Lung (tissue), 13 donors: ENCODE measurements around the gene STBD1. TPM values are rescaled to one million over a fixed set of nuclear protein-coding genes. Genes with fewer than 3 reads are reported as not detected.
"Not testable (repeated sequence)": the region's sequence is repeated elsewhere in the genome, so short reads cannot be mapped to it uniquely, and the experiment has no call there.

Source experiments
- ATAC-seq: fragments of 200-7000 bp; cut with Tn5 transposase; one replicate; pipeline ENCODE4 v1.9.1; 2020; ENCODE audit warnings: moderate number of reproducible peaks; ENCODE audit not compliant: insufficient read depth, low FRiP score
- DNase-seq, 3 donors: peaks; one replicate each; pipeline ENCODE4 v3.0.0-alpha.2; 2013 to 2017
- H3K27ac ChIP-seq, 2 donors: one replicate each; pipeline ENCODE4 v1.5.1; 2013; ENCODE audit warnings: mild to moderate bottlenecking in 2 of 2, moderate library complexity in 2 of 2, control low read depth in 1 of 2, inconsistent platforms in 1 of 2, low read depth in 1 of 2, low read length in 1 of 2
- H3K27me3 ChIP-seq, 3 donors: one replicate each; pipeline ENCODE4 v1.5.1; 2013; ENCODE audit warnings: low read length in 2 of 3; ENCODE audit not compliant: control insufficient read depth in 3 of 3, insufficient read depth in 3 of 3
- H3K36me3 ChIP-seq, 4 donors: one replicate each; pipeline ENCODE4 v1.5.1; 2013; ENCODE audit warnings: low read length in 4 of 4, mild to moderate bottlenecking in 1 of 4, moderate library complexity in 1 of 4; ENCODE audit not compliant: control insufficient read depth in 4 of 4, insufficient read depth in 4 of 4
- H3K4me1 ChIP-seq, 5 donors: one replicate each; pipeline ENCODE4 v1.5.1; 2013; ENCODE audit warnings: low read length in 5 of 5, mild to moderate bottlenecking in 2 of 5, moderate library complexity in 1 of 5; ENCODE audit not compliant: control insufficient read depth in 5 of 5, insufficient read depth in 5 of 5
- H3K4me3 ChIP-seq: one replicate; pipeline ENCODE4 v1.5.1; 2013; ENCODE audit warnings: mild to moderate bottlenecking, control low read depth, moderate library complexity
- H3K9ac ChIP-seq, 2 donors: one replicate each; pipeline ENCODE4 v1.5.1; 2013; ENCODE audit warnings: low read length in 2 of 2, control low read depth in 1 of 2; ENCODE audit not compliant: insufficient read depth in 1 of 2
- H3K9me3 ChIP-seq, 4 donors: one replicate each; pipeline ENCODE4 v1.5.1; 2013; ENCODE audit warnings: low read length in 3 of 4, mild to moderate bottlenecking in 1 of 4, moderate library complexity in 1 of 4; ENCODE audit not compliant: control insufficient read depth in 4 of 4, insufficient read depth in 3 of 4
- WGBS, 2 donors: extraction: QIAGEN DNeasy Blood & Tissue Kit; methylation state at CpG; one replicate each; pipeline ENCODE4 v1.1.7; 2013; 5-methylcytosine and 5-hydroxymethylcytosine counted together
- polyA plus RNA-seq, 2 donors: library from polyadenylated mRNA; stranded (reverse); fragments of 200-250 nt; gene quantifications; one replicate each; pipeline ENCODE4 v1.2.1, GENCODE V29; 2013
- small RNA-seq: library from RNA; depleted of rRNA; stranded (forward); fragments of <200 nt; gene quantifications from one replicate; pipeline ENCODE3, GENCODE V24; 2014; ENCODE audit warnings: low replicate concordance
- total RNA-seq, 2 donors: library from RNA; depleted of rRNA in 1 of 2; stranded (reverse); fragments of >200 nt in 1 of 2; gene quantifications; one replicate each; pipeline ENCODE4 v1.2.1, GENCODE V29; 2014 to 2021
- TF ChIP-seq, protein P1 (sequence below): IDR thresholded peaks from 2 replicates; pipeline ENCODE4 v1.5.1; 2012; ENCODE audit warnings: mild to moderate bottlenecking; ENCODE audit errors: control extremely low read depth, extremely low read depth
- donor health status: control.
- donor health status: control.
- donor health status: Bipolar disorder and iron deficiency.
- donor health status: healthy.
- donor health status: DM: yes; HTN: yes; CAD: no.

Gene STBD1
- total and polyA plus RNA-seq, 4 donors: 1.5 to 14.8 (median 6.9) TPM

DNA sequence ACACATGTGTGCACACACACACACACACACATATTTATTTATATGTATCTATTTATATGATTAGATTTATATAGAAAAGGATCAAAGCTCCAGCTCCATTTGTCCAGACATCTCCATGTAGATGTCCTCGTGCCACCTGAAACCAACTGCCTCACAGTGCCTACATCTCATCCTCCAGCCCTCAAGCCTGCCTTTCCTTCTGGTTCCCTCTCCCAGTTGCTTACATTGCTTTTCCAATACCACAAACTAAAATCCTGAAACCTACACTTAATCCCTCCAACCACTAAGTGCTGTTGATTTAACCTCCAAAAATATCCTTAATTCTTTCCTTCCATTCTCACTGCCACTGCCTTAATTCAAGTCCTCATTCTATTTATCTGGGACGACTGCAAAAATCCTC is 51.4 kb downstream of the STBD1 start:
- Histone ChIP-seq H3K27me3 (no peaks in the 10 kb centered on the region), H3K9ac (no peak overlapping the region), H3K27ac (no peak overlapping the region), H3K4me1 (no peaks in the 10 kb centered on the region), H3K4me3 (no peak overlapping the region), H3K36me3 (no peaks in the 10 kb centered on the region), H3K9me3 (peaks cover 0 to 10% (median 0%) of the 10 kb centered on the region in 4 donors)
- DNase-seq: no peak
- ATAC-seq: no peak
- WGBS, 2 donors: 77 to 85% methylated on average over 2 of the region's 2 CpGs
- TF ChIP-seq, protein P1, sequence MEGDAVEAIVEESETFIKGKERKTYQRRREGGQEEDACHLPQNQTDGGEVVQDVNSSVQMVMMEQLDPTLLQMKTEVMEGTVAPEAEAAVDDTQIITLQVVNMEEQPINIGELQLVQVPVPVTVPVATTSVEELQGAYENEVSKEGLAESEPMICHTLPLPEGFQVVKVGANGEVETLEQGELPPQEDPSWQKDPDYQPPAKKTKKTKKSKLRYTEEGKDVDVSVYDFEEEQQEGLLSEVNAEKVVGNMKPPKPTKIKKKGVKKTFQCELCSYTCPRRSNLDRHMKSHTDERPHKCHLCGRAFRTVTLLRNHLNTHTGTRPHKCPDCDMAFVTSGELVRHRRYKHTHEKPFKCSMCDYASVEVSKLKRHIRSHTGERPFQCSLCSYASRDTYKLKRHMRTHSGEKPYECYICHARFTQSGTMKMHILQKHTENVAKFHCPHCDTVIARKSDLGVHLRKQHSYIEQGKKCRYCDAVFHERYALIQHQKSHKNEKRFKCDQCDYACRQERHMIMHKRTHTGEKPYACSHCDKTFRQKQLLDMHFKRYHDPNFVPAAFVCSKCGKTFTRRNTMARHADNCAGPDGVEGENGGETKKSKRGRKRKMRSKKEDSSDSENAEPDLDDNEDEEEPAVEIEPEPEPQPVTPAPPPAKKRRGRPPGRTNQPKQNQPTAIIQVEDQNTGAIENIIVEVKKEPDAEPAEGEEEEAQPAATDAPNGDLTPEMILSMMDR: no peak

DNA sequence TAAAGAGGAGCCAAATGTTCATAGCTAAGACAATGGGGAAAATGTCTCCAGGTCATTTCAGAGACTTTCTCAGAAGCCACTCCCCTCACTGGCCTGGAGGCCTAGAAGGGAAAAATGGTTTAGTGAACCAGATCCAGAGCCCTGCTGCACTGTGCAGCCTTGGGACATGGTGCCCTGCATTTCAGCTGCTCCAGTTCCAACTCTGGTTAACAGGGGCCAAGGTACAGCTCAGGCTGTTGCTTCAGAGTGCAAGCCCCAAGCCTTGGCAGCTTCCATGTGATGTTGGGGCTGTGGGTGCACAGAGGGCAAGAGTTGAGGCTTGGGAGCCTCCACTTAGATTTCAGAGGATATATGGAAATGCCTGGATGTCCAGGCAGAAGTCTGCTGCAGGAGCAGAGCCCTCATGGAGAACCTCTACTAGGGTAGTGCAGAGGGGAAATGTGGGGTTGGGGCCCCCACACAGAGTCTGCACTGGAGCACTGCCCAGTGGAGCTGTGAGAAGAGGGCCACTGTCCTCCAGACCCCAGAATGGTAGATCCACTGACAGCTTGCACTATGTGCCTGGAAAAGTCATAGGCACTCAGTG is 53.4 kb downstream of the STBD1 start:
- not testable (repeated sequence) for H3K4me3 ChIP-seq, H3K36me3 ChIP-seq, ATAC-seq, H3K27me3 ChIP-seq, DNase-seq, H3K4me1 ChIP-seq, H3K9ac ChIP-seq, H3K27ac ChIP-seq
- H3K9me3 ChIP-seq: peaks cover 0 to 11% (median 0%) of the 10 kb centered on the region in 4 donors

Small RNA genes lying within 50 kb of the gene (small RNA-seq; reads per million reads assigned to genes)
- gene RNU6-1000P: not detected

Other genes with a start within 250 kb of the STBD1 start
- gene ART3, start 232.0 kb upstream of the STBD1 start, total RNA-seq: under 1 TPM in 1 of 2 donors, not detected in 1; 0.71 TPM
- gene ART3, start 232.0 kb upstream of the STBD1 start, polyA plus RNA-seq: under 1 TPM in 1 of 2 donors, not detected in 1; 0.13 TPM
- gene NUP54, start 158.3 kb upstream of the STBD1 start, total RNA-seq: 10 to 100 TPM; 26.5 to 57.6 TPM
- gene NUP54, start 158.3 kb upstream of the STBD1 start, polyA plus RNA-seq: 10 to 100 TPM; 19.8 to 30.2 TPM
- 100 to 1,000 TPM; 195 to 360 TPM for gene SCARB2, start 92.9 kb upstream of the STBD1 start, total RNA-seq
- gene SCARB2, start 92.9 kb upstream of the STBD1 start, polyA plus RNA-seq: 100 to 1,000 TPM; 104 to 105 TPM
- 10 to 100 TPM in 1 of 2 donors, 1 to 10 TPM in 1; 6.3 to 10.7 TPM for gene FAM47E, start 55.0 kb upstream of the STBD1 start, total RNA-seq
- 1 to 10 TPM; 4.4 to 7.6 TPM for gene FAM47E, start 55.0 kb upstream of the STBD1 start, polyA plus RNA-seq
- gene CCDC158, start 114.4 kb downstream of the STBD1 start, total RNA-seq: under 1 TPM; 0.18 to 0.37 TPM
- under 1 TPM; 0.04 to 0.09 TPM for gene CCDC158, start 114.4 kb downstream of the STBD1 start, polyA plus RNA-seq
- 10 to 100 TPM; 73.6 to 75.1 TPM for gene SHROOM3, start 128.5 kb downstream of the STBD1 start, total RNA-seq
- 10 to 100 TPM; 14.4 to 21.1 TPM for gene SHROOM3, start 128.5 kb downstream of the STBD1 start, polyA plus RNA-seq